ENCODE data around the gene APOL1. TPM values are rescaled to one million over a fixed set of nuclear protein-coding genes. Genes with fewer than 3 reads are reported as not detected.

The APOL1 gene
- polyA plus RNA-seq, 1 of the 3 experiments (the other 2 are of a cell fraction): 0.56 TPM

GRCh38 chr22:36308880-36309279 lies 55.9 kb downstream of the APOL1 start:
- Histone ChIP-seq H3K9me3 (no peaks in the 10 kb centered on the region), H3K79me2 (ENCODE audit: insufficient read depth) (peaks cover 99% of the 10 kb centered on the region), H3F3A (replicated peaks; ENCODE audit: insufficient read depth) (peaks cover 65% of the 10 kb centered on the region), H2AFZ (ENCODE audit: low read depth) (no peak overlapping the region), H3K4me3 (ENCODE audit: low read depth in 2 of 2, low read length in 1 of 2) (no peak overlapping the region), H4K20me1 (ENCODE audit: insufficient read depth) (peaks cover 64% of the 10 kb centered on the region; the same call in 1 of the 2 replicates), H3K9me2 (no peaks in the 10 kb centered on the region), H3K9ac (no peak overlapping the region), H3K36me3 (replicated peaks in 1 of 2; ENCODE audit: control insufficient read depth in 1 of 2, insufficient read depth in 2 of 2, low read length in 1 of 2) (peaks cover 87 to 88% of the 10 kb centered on the region in 2 experiments), H3K4me2 (no peak overlapping the region), H3K4me1 (ENCODE audit: control insufficient read depth in 1 of 2, insufficient read depth in 2 of 2, low read depth in 1 of 2, low read length in 1 of 2) (no peaks in the 10 kb centered on the region), H3K27me3 (ENCODE audit: insufficient read depth) (no peaks in the 10 kb centered on the region), H3K27ac (ENCODE audit: low read depth in 2 of 2, low read length in 1 of 2) (no peak overlapping the region)
- DNase-seq: no peak
- POLR2A ChIA-PET: no interaction called here
- CTCF ChIA-PET: interaction anchor here (2.3 to 2.4 kb wide), 2 partner anchors 9 to 161 kb away, joined by 5 to 16 read pairs; no protein-coding TSS in a partner anchor
- TF ChIP-seq RCOR1 (IDR thresholded peaks at IDR 0.05; ENCODE audit: low read length) (no peak), FOXJ3 (CRISPR knock-in tag; IDR thresholded peaks at IDR 0.05) (no peak), EP300 (IDR thresholded peaks at IDR 0.05; ENCODE audit: borderline replicate concordance in 1 of 2, low read depth in 1 of 2, low read length in 1 of 2) (no peak), JUND (IDR thresholded peaks at IDR 0.05) (no peak), GABPA (IDR thresholded peaks at IDR 0.05; ENCODE audit: low read depth) (no peak), SMC3 (IDR thresholded peaks at IDR 0.05; ENCODE audit: low read depth, low read length) (no peak), USF2 (IDR thresholded peaks at IDR 0.05; ENCODE audit: borderline replicate concordance, low read depth, low read length) (no peak), NRF1 (IDR thresholded peaks at IDR 0.05; ENCODE audit: low read depth, low read length) (no peak), YY1 (IDR thresholded peaks at IDR 0.05; ENCODE audit: low read depth) (no peak), TEAD4 (IDR thresholded peaks at IDR 0.05; ENCODE audit: borderline replicate concordance, insufficient read depth) (no peak), RFX5 (IDR thresholded peaks at IDR 0.05; ENCODE audit: low read length) (no peak), RXRA (IDR thresholded peaks at IDR 0.05; ENCODE audit: borderline replicate concordance, low read depth) (no peak), RAD21 (IDR thresholded peaks at IDR 0.05; ENCODE audit: low read length) (no peak), REST (IDR thresholded peaks at IDR 0.05; ENCODE audit: low read depth, low read length) (no peak), MEF2A (IDR thresholded peaks at IDR 0.05; ENCODE audit: borderline replicate concordance, low read depth) (no peak)
- TF ChIP-seq, protein P1, sequence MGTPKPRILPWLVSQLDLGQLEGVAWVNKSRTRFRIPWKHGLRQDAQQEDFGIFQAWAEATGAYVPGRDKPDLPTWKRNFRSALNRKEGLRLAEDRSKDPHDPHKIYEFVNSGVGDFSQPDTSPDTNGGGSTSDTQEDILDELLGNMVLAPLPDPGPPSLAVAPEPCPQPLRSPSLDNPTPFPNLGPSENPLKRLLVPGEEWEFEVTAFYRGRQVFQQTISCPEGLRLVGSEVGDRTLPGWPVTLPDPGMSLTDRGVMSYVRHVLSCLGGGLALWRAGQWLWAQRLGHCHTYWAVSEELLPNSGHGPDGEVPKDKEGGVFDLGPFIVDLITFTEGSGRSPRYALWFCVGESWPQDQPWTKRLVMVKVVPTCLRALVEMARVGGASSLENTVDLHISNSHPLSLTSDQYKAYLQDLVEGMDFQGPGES (IDR thresholded peaks at IDR 0.05; ENCODE audit: low read depth, low read length): no peak
- TF ChIP-seq, protein P2, sequence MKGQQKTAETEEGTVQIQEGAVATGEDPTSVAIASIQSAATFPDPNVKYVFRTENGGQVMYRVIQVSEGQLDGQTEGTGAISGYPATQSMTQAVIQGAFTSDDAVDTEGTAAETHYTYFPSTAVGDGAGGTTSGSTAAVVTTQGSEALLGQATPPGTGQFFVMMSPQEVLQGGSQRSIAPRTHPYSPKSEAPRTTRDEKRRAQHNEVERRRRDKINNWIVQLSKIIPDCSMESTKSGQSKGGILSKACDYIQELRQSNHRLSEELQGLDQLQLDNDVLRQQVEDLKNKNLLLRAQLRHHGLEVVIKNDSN (IDR thresholded peaks at IDR 0.05; ENCODE audit: borderline replicate concordance, low read depth): no peak
- TF ChIP-seq, protein P3, sequence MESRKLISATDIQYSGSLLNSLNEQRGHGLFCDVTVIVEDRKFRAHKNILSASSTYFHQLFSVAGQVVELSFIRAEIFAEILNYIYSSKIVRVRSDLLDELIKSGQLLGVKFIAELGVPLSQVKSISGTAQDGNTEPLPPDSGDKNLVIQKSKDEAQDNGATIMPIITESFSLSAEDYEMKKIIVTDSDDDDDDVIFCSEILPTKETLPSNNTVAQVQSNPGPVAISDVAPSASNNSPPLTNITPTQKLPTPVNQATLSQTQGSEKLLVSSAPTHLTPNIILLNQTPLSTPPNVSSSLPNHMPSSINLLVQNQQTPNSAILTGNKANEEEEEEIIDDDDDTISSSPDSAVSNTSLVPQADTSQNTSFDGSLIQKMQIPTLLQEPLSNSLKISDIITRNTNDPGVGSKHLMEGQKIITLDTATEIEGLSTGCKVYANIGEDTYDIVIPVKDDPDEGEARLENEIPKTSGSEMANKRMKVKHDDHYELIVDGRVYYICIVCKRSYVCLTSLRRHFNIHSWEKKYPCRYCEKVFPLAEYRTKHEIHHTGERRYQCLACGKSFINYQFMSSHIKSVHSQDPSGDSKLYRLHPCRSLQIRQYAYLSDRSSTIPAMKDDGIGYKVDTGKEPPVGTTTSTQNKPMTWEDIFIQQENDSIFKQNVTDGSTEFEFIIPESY (IDR thresholded peaks at IDR 0.05; ENCODE audit: borderline replicate concordance, low read depth): no peak
- WGBS (ENCODE audit: low lambda C conversion rate): 96% methylated on average over 7 of the region's 17 CpGs
